ENCODE measurements around the gene KRT6C.
"Not testable (repeated sequence)": the region's sequence is repeated elsewhere in the genome, so short reads cannot be mapped to it uniquely, and the experiment has no call there.

The KRT6C gene

GRCh38 chr12:52493172-52493571 lies 19.6 kb upstream of the KRT6C start, which contains the start of gene KRT6A:
TSS of gene KRT6A (minus strand) at chr12:52493257. CDS start at chr12:52493188, 69 bp downstream.
- H3K4me3 ChIP-seq (ENCODE audit: low read depth, low read length), result no peak within 1 kb of the TSS
- TF ChIP-seq, protein P1, sequence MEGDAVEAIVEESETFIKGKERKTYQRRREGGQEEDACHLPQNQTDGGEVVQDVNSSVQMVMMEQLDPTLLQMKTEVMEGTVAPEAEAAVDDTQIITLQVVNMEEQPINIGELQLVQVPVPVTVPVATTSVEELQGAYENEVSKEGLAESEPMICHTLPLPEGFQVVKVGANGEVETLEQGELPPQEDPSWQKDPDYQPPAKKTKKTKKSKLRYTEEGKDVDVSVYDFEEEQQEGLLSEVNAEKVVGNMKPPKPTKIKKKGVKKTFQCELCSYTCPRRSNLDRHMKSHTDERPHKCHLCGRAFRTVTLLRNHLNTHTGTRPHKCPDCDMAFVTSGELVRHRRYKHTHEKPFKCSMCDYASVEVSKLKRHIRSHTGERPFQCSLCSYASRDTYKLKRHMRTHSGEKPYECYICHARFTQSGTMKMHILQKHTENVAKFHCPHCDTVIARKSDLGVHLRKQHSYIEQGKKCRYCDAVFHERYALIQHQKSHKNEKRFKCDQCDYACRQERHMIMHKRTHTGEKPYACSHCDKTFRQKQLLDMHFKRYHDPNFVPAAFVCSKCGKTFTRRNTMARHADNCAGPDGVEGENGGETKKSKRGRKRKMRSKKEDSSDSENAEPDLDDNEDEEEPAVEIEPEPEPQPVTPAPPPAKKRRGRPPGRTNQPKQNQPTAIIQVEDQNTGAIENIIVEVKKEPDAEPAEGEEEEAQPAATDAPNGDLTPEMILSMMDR (IDR thresholded peaks at IDR 0.05; ENCODE audit: insufficient read depth, low read depth, low read length, missing control alignments), result no peak
- no peak for DNase-seq (ENCODE audit: low read depth)

- not testable (repeated sequence) for H3K4me3 ChIP-seq (ENCODE audit: low read depth, low read length); DNase-seq (ENCODE audit: low read depth)
Measured at GRCh38 chr12:52492405-52492804, 18.8 kb upstream of the KRT6C start.

DNA sequence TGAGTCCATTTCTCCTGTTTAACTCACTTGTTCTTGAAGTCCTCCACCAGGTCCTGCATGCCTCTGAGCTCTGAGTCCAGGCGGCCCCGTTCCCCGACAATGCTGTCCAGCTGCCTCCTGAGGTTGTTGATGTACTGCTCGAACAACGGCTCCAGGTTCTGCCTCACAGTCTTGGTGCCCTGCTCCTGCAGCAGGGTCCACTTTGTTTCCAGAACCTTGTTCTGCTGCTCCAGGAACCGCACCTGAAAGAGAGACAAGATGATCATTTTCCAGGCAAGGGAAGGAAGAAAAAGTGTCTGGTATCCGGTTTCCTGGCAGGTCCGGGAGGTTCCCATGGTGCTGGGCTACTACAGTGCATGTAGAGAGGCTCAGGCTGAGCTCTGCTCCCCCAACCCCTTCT lies 17.9 kb upstream of the KRT6C start:
- not testable (repeated sequence) for H3K4me3 ChIP-seq (ENCODE audit: low read depth, low read length); DNase-seq (ENCODE audit: low read depth)

DNA sequence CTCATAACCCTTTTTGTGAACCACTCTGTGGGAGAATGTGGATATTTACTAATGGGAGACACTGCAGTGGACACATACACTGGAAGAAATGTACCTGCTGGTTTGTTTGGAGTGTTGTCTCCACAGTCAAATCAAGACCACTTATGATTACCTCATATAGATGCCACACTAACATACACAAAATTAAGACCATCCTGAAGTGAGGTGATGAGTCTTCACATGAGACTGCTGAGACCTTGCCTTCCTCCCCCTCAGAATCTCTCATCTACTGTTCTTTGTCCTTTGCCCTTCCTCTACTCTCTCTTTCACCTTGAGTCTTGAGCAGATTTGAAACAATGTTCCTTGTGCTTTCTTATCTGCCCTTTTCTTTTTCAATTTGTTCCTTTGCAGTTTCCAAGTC lies 15.1 kb upstream of the KRT6C start:
- DNase-seq (ENCODE audit: low read depth), result no peak
- H3K4me3 ChIP-seq (ENCODE audit: low read depth, low read length), result no peak overlapping the region
- TF ChIP-seq, protein P1 (IDR thresholded peaks at IDR 0.05; ENCODE audit: insufficient read depth, low read depth, low read length, missing control alignments), result no peak

DNA sequence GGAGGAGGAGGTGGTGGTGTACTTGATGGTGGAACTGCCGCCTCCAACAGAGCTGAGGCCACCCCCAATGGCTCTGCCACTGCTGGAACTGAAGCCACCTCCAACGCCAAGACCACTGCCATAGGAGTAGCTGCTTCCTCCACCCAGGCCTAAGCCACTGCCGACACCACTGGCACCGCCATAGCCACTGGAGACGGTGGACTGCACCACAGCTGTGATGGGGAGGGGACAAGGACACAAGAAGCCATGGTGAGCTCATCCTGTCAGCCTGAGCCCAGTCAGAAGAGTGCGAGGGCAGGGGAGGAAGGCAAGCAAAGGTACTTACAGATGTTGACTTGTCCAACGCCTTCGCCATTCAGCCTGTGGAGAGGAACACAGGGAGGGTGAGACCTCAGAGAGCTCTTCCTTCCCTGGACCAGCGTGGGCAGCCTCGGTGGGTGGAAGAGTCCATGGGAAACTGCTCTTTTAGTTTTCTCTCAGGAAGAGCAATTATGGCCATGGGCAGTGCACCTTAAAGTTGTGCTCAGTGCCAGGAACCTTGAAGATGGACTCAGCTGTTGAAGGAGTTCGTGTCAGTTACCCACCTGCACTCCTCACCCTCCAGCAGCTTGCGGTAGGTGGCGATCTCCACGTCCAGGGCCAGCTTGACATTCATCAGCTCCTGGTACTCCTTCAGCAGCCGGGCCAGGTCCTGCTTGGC lies 14.3 kb upstream of the KRT6C start:
- DNase-seq (ENCODE audit: low read depth); H3K4me3 ChIP-seq (ENCODE audit: low read depth, low read length): not testable (repeated sequence)

DNA sequence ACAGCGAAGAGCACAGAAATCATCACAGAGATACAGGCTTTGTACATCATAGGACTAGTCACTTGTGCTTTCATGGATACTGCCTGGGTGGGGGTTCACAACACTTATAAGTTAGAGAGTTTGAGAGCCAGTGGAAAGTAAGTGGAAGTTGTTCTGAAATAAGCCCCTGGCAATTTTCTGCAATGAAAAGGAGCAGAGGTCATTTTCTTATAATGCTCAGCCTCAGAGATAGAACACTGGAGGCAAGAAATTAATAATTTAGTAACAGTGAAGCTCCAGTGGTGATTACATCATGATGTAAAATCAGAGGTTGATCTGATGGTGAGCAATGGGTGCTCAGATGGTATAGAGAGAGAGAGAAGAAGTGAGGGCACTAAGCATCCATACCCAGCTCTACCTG lies 13.6 kb upstream of the KRT6C start:
- H3K4me3 ChIP-seq (ENCODE audit: low read depth, low read length), result no peak overlapping the region
- no peak for DNase-seq (ENCODE audit: low read depth)
- TF ChIP-seq, protein P1 (IDR thresholded peaks at IDR 0.05; ENCODE audit: insufficient read depth, low read depth, low read length, missing control alignments), result no peak

GRCh38 chr12:52486166-52487105 lies 12.8 kb upstream of the KRT6C start:
- TF ChIP-seq, protein P1 (IDR thresholded peaks at IDR 0.05; ENCODE audit: insufficient read depth, low read depth, low read length, missing control alignments), result no peak

GRCh38 chr12:52480073-52480472 lies 6.5 kb upstream of the KRT6C start:
- DNase-seq (ENCODE audit: low read depth), result no peak
- TF ChIP-seq, protein P1 (IDR thresholded peaks at IDR 0.05; ENCODE audit: insufficient read depth, low read depth, low read length, missing control alignments), result no peak
- H3K4me3 ChIP-seq (ENCODE audit: low read depth, low read length), result no peak overlapping the region

More at GRCh38 chr12:52486166-52487105, 12.8 kb upstream of the KRT6C start:
- no peak overlapping the region for H3K4me3 ChIP-seq (ENCODE audit: low read depth, low read length)
- no peak for DNase-seq (ENCODE audit: low read depth)
